Upper lobe of right lung (tissue), 1 donor: ENCODE results near the gene STYXL1. TPM values are rescaled to one million over a fixed set of nuclear protein-coding genes. Genes with fewer than 3 reads are reported as not detected.

Experiments used
- ATAC-seq: fragments of 200-7000 bp; cut with Tn5 transposase; one replicate; pipeline ENCODE4 v1.9.1; 2020; ENCODE audit warnings: mild to moderate bottlenecking, moderate library complexity
- DNase-seq: peaks from one replicate; pipeline ENCODE4 v3.0.0-alpha.2; 2020
- H3K27ac ChIP-seq: fragments of 200-600 bp; one replicate; pipeline ENCODE4 v1.8.0; 2022
- H3K27me3 ChIP-seq: fragments of 200-600 bp; one replicate; pipeline ENCODE4 v1.8.0; 2022; ENCODE audit warnings: mild to moderate bottlenecking
- H3K36me3 ChIP-seq: fragments of 200-600 bp; one replicate; pipeline ENCODE4 v1.8.0; 2022
- H3K4me1 ChIP-seq: fragments of 200-600 bp; one replicate; pipeline ENCODE4 v1.8.0; 2022
- H3K4me3 ChIP-seq: fragments of 200-600 bp; one replicate; pipeline ENCODE4 v1.8.0; 2022; ENCODE audit warnings: mild to moderate bottlenecking
- H3K9me3 ChIP-seq: fragments of 200-600 bp; one replicate; pipeline ENCODE4 v1.8.0; 2022
- intact Hi-C: fragments of 100-400 bp; cut with DNase I; formaldehyde crosslinking; loops from one replicate; pipeline ENCODE4 v1.11.0; 2022
- total RNA-seq: library from RNA; stranded (reverse); fragmentation: NEBNext Ultra II Directional; extraction: Animal tissue kit (Norgen Biotek cat#: 25700); gene quantifications from one replicate; pipeline ENCODE4 v1.2.1, GENCODE V29; 2021
- TF ChIP-seq, protein P1 (sequence below): fragments of 200-600 bp; IDR thresholded peaks from one replicate; pipeline ENCODE4 v1.8.0; 2022; ENCODE audit warnings: antibody characterized with exemption
- donor health status: DM: no; HTN: yes; CAD: no; lungs with severe emphysema.

The STYXL1 gene
- total RNA-seq, 1 donor from 2014 or later: 20.9 TPM

DNA sequence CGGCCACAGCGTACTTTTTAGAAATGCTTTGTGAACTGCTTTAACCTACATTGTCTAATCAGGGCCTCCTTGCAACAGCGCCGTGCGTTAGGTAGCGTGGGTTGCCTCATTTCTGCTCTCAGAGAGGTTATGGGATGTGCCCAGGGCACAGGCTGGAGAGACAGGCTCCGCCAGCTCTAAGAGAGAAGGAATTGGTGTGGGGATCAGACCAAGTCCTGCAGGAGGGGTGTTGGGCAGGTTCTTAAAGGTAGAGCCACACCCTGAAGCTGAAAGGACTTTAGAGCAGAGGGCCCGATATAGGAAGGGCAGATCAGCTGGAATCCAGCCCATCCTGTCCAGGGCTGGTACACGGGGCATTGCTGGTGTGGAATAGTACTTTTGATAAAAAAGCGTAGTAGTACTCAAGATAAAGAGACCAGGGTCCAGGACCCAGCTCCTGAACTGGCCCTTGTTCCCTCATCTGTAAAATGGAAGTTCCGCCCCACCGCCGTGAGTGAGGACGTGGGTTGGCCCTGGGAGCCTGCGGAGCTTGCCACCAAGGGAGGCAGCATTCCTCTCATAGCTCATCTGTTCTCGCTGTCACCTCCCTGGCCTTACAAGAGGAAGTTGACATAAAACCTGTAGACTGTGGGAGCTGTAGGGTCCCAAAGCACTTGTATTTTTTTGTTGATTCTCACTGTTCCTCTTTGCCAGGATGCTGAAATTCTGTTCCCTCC, 90.6 kb downstream of the STYXL1 start:
- Histone ChIP-seq H3K4me3 (no peak overlapping the region), H3K36me3 (peaks cover 59% of the 10 kb centered on the region), H3K9me3 (no peaks in the 10 kb centered on the region), H3K4me1 (peaks cover 8% of the 10 kb centered on the region), H3K27ac (peak overlapping the region; percentile 66), H3K27me3 (no peaks in the 10 kb centered on the region)
- DNase-seq (peak; percentile 85), ATAC-seq (peak; percentile 93)
- TF ChIP-seq, protein P1, sequence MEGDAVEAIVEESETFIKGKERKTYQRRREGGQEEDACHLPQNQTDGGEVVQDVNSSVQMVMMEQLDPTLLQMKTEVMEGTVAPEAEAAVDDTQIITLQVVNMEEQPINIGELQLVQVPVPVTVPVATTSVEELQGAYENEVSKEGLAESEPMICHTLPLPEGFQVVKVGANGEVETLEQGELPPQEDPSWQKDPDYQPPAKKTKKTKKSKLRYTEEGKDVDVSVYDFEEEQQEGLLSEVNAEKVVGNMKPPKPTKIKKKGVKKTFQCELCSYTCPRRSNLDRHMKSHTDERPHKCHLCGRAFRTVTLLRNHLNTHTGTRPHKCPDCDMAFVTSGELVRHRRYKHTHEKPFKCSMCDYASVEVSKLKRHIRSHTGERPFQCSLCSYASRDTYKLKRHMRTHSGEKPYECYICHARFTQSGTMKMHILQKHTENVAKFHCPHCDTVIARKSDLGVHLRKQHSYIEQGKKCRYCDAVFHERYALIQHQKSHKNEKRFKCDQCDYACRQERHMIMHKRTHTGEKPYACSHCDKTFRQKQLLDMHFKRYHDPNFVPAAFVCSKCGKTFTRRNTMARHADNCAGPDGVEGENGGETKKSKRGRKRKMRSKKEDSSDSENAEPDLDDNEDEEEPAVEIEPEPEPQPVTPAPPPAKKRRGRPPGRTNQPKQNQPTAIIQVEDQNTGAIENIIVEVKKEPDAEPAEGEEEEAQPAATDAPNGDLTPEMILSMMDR: no peak
- intact Hi-C loops: no loop called here

DNA sequence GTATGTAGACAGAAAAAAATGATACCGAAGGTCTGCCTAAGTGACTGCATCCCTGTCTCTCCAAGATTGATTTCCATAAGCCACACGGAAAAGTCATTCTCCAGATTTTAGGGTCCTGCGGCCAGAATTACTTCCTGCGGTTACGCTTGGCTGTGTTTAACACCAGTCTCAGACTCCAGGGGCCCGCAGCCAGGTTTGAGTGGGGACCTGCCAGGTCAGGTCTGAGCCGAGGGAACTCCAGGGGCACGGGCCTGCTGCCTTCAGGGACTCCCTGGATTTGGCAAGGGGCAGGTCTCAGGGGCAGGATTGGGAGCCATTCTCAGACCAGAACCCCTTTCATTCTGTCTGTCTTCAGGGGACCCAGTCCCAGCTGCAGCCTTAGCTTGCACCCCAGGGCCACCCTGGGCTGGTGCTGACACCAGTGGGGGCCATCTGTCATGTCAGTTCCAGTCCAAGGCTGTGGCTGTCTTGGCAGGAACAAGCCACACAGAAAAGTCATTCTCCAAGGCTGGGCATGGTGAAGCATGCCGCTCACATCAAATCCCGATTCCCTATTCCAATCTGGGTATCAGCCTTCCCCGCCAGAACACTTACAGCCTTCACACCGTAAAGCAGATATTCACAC, 92.4 kb downstream of the STYXL1 start:
- no peaks in the 10 kb centered on the region for H3K27me3 ChIP-seq
- H3K36me3 ChIP-seq: peaks cover 48% of the 10 kb centered on the region
- no peak overlapping the region for H3K27ac ChIP-seq
- no peaks in the 10 kb centered on the region for H3K9me3 ChIP-seq
- TF ChIP-seq, protein P1: no peak
- no peak overlapping the region for H3K4me3 ChIP-seq
- DNase-seq: no peak
- intact Hi-C loops: no loop called here
- no peak for ATAC-seq
- H3K4me1 ChIP-seq: peaks cover 15% of the 10 kb centered on the region

DNA sequence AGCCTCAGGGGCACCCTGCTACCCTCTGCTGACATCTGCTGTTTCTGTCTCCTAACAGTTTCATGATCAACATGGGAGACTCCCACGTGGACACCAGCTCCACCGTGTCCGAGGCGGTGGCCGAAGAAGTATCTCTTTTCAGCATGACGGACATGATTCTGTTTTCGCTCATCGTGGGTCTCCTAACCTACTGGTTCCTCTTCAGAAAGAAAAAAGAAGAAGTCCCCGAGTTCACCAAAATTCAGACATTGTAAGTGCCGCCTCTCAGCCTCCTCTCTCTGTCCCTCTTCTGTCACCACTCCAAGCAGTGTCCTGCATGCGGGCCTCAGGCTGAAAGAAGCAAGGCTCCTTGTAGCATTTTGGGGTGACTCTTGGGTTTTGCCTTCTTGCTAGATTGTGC, 93.9 kb downstream of the STYXL1 start:
- intact Hi-C loops: no loop called here
- Histone ChIP-seq H3K36me3 (peaks cover 40% of the 10 kb centered on the region), H3K27me3 (no peaks in the 10 kb centered on the region), H3K4me1 (peaks cover 15% of the 10 kb centered on the region), H3K27ac (no peak overlapping the region), H3K9me3 (no peaks in the 10 kb centered on the region), H3K4me3 (no peak overlapping the region)
- peak; percentile 7 for ATAC-seq
- no peak for DNase-seq
- TF ChIP-seq, protein P1: no peak

DNA sequence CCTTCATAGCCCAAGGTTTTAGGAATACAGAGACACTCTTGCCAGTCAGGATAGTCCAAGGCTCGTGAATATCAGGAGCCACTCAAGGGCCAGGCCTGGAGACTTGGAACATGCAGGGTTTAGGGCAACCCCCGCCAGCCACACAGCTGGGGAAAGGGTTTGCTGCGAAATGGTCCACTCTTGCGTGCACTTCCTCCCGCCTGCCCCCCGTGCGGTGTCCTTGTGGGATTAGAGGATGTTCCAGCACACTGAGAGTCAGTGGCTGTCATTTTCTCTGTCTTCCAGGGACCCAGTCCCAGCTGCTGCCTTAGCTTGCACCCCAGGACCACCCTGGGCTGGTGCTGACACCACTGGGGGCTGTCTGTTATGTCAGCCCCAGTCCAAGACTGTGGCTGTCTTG, 94.4 kb downstream of the STYXL1 start:
- no peak for DNase-seq
- no peaks in the 10 kb centered on the region for H3K9me3 ChIP-seq
- intact Hi-C loops: no loop called here
- no peak overlapping the region for H3K4me3 ChIP-seq
- ATAC-seq: no peak
- no peaks in the 10 kb centered on the region for H3K27me3 ChIP-seq
- H3K36me3 ChIP-seq: peaks cover 39% of the 10 kb centered on the region
- no peak overlapping the region for H3K27ac ChIP-seq
- TF ChIP-seq, protein P1: no peak
- H3K4me1 ChIP-seq: peaks cover 15% of the 10 kb centered on the region

DNA sequence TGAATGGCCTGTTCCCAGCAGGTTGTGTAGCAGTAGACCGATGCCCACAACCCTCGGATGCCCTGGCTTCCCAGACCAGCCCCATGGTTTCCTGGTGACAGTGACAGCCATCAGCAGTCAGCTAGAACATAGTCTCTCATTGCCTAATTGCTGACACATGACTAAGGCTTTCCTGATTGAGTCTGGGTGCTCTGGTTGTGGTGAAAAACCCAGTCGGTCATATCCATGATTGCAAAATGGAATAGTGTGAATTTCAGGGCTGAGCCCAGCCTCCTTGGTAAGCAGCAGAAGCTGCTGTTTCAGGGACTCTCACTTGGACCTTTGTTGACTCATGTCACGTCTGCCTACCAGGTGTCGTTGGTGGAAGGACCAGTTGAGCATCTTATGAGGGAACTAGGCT, 96.3 kb downstream of the STYXL1 start:
- H3K36me3 ChIP-seq: peaks cover 28% of the 10 kb centered on the region
- DNase-seq: no peak
- ATAC-seq: peak; percentile 85
- no peak overlapping the region for H3K4me3 ChIP-seq
- H3K4me1 ChIP-seq: peaks cover 11% of the 10 kb centered on the region
- intact Hi-C loops: no loop called here
- TF ChIP-seq, protein P1: no peak
- H3K27ac ChIP-seq: peak overlapping the region; percentile 30
- no peaks in the 10 kb centered on the region for H3K27me3 ChIP-seq
- no peaks in the 10 kb centered on the region for H3K9me3 ChIP-seq
